SK-N-SH (cell line): ENCODE results near the gene UBXN2A. TPM values are rescaled to one million over a fixed set of nuclear protein-coding genes. Genes with fewer than 3 reads are reported as not detected.
A peak's percentile ranks its signal among the peaks of the same experiment; 100 is the strongest.

Experiments used
- CTCF ChIA-PET: fragments of 300-600, 350-600 bp; formaldehyde crosslinking; extraction: SDS; loops from one replicate; lab custom pipeline; 2021; lab: Yijun Ruan, JAX
- POLR2A ChIA-PET: fragments of 350-600 bp; sonication (Branson Sonifier 250); formaldehyde crosslinking; extraction: SDS; loops from one replicate; lab custom pipeline; 2020; ENCODE audit warnings: antibody characterized with exemption, inconsistent platforms; lab: Yijun Ruan, JAX
- DNase-seq: peaks from one replicate; pipeline ENCODE4 v3.0.0; 2012
- H2AFZ ChIP-seq: fragments of 200-600 bp; sonication (generic); 2 replicates; pipeline ENCODE4 v1.8.1; 2016; ENCODE audit warnings: antibody characterized with exemption, mild to moderate bottlenecking, low read depth
- H3F3A ChIP-seq: fragments of 200-600 bp; sonication (generic); replicated peaks from 2 replicates; pipeline ENCODE3; 2016; ENCODE audit warnings: antibody characterized with exemption, mild to moderate bottlenecking; ENCODE audit not compliant: insufficient read depth
- H3K27ac ChIP-seq, 2 experiments: fragments of 200-500 bp in 1 of 2; fragments of 200-600 bp in 1 of 2; sonication (Bioruptor generic) in 1 of 2; sonication (generic), shearing (Covaris generic) in 1 of 2; 2 replicates each; pipeline versions ENCODE4 v1.5.1 to v1.6.1; 2014 to 2016; ENCODE audit warnings: low read depth in 2 of 2, inconsistent platforms in 1 of 2, low read length in 1 of 2, mild to moderate bottlenecking in 1 of 2, mixed read lengths in 1 of 2
- H3K27me3 ChIP-seq: fragments of 200-600 bp; sonication (generic), shearing (Covaris generic); 2 replicates; pipeline ENCODE4 v1.6.1; 2016; ENCODE audit warnings: mixed run types; ENCODE audit not compliant: insufficient read depth
- H3K36me3 ChIP-seq, 2 experiments: fragments of 200-500 bp in 1 of 2; fragments of 200-600 bp in 1 of 2; sonication (Bioruptor generic) in 1 of 2; sonication (generic) in 1 of 2; replicated peaks in 1 of 2; 2 replicates each; pipeline versions ENCODE3 to v1.5.1; 2014 to 2016; ENCODE audit warnings: low read length in 1 of 2, mild to moderate bottlenecking in 1 of 2; ENCODE audit not compliant: insufficient read depth in 2 of 2, control insufficient read depth in 1 of 2
- H3K4me1 ChIP-seq, 2 experiments: fragments of 200-500 bp in 1 of 2; fragments of 200-600 bp in 1 of 2; sonication (Bioruptor generic) in 1 of 2; sonication (generic), shearing (Covaris generic) in 1 of 2; 2 replicates each; pipeline versions ENCODE4 v1.5.1 to v1.6.1; 2014 to 2016; ENCODE audit warnings: low read depth in 1 of 2, low read length in 1 of 2, mixed run types in 1 of 2; ENCODE audit not compliant: insufficient read depth in 2 of 2, control insufficient read depth in 1 of 2
- H3K4me2 ChIP-seq: fragments of 200-600 bp; sonication (generic), shearing (Covaris generic); 2 replicates; pipeline ENCODE4 v1.6.1; 2017; ENCODE audit warnings: mixed run types
- H3K4me3 ChIP-seq, 2 experiments: fragments of 200-500 bp in 1 of 2; fragments of 200-600 bp in 1 of 2; sonication (Bioruptor generic) in 1 of 2; sonication (generic), shearing (Covaris generic) in 1 of 2; 2 replicates each; pipeline versions ENCODE4 v1.5.1 to v1.8.1; 2014 to 2016; ENCODE audit warnings: low read depth in 2 of 2, inconsistent platforms in 1 of 2, low read length in 1 of 2, mild to moderate bottlenecking in 1 of 2, mixed read lengths in 1 of 2, moderate library complexity in 1 of 2
- H3K79me2 ChIP-seq: fragments of 200-600 bp; sonication (generic); 2 replicates; pipeline ENCODE4 v1.8.1; 2017; ENCODE audit warnings: mild to moderate bottlenecking; ENCODE audit not compliant: insufficient read depth
- H3K9ac ChIP-seq: fragments of 200-600 bp; sonication (generic); 2 replicates; pipeline ENCODE4 v1.6.1; 2017; ENCODE audit warnings: mixed run types
- H3K9me2 ChIP-seq: fragments of 200-600 bp; sonication (generic); 2 replicates; pipeline ENCODE4 v1.6.1; 2017; ENCODE audit warnings: mixed run types
- H3K9me3 ChIP-seq: fragments of 200-600 bp; sonication (generic); 2 replicates; pipeline ENCODE4 v1.6.1; 2017; ENCODE audit warnings: mixed run types, mild to moderate bottlenecking, moderate library complexity
- H4K20me1 ChIP-seq: fragments of 200-600 bp; sonication (generic); 2 replicates; pipeline ENCODE4 v1.6.1; 2017; ENCODE audit warnings: mild to moderate bottlenecking, mixed run types; ENCODE audit not compliant: insufficient read depth
- ELF1 ChIP-seq: IDR thresholded peaks from 2 replicates; pipeline ENCODE4 v1.4.0; 2012
- MEF2A ChIP-seq: IDR thresholded peaks from 2 replicates; pipeline ENCODE4 v1.4.0; 2012; ENCODE audit warnings: low read depth, borderline replicate concordance
- POLR2AphosphoS5 ChIP-seq: IDR thresholded peaks from 2 replicates; pipeline ENCODE4 v1.6.1; 2012; ENCODE audit warnings: low read depth, low read length
- REST ChIP-seq: IDR thresholded peaks from 2 replicates; pipeline ENCODE4 v1.6.1; 2012; ENCODE audit warnings: mild to moderate bottlenecking, low read depth, low read length, moderate library complexity
- RXRA ChIP-seq: IDR thresholded peaks from 2 replicates; pipeline ENCODE4 v1.4.0; 2012; ENCODE audit warnings: low read depth, mild to moderate bottlenecking, borderline replicate concordance
- USF1 ChIP-seq: IDR thresholded peaks from 2 replicates; pipeline ENCODE4 v1.4.0; 2012; ENCODE audit warnings: low read depth, borderline replicate concordance
- USF2 ChIP-seq: fragments of 150-350 bp; IDR thresholded peaks from 2 replicates; pipeline ENCODE4 v1.6.1; 2017; ENCODE audit warnings: antibody characterized with exemption, low read length, low read depth, borderline replicate concordance
- WGBS: methylation state at CpG from one replicate; pipeline ENCODE4 v1.1.6; 2017; ENCODE audit warnings: low lambda C conversion rate; 5-methylcytosine and 5-hydroxymethylcytosine counted together
- polyA plus RNA-seq, 3 experiments: library from polyadenylated mRNA; depleted of rRNA; stranded (reverse); fragments of >200 nt; gene quantifications; 2 replicates each; pipeline ENCODE4 v1.2.3, GENCODE V29; 2012

UBXN2A gene
- polyA plus RNA-seq, 1 of the 3 experiments (the other 2 are of a cell fraction), result 5.8 TPM

- Histone ChIP-seq H3K27me3 (no peaks in the 10 kb centered on the region), H3K9ac (no peak overlapping the region), H3K36me3 (peaks cover 0 to 2% of the 10 kb centered on the region in 2 experiments), H2AFZ (no peak overlapping the region), H3K27ac (no peak overlapping the region), H3K79me2 (no peaks in the 10 kb centered on the region), H3K9me2 (no peaks in the 10 kb centered on the region), H3F3A (no peaks in the 10 kb centered on the region), H3K4me2 (no peak overlapping the region), H4K20me1 (no peaks in the 10 kb centered on the region), H3K4me3 (no peak overlapping the region), H3K9me3 (no peaks in the 10 kb centered on the region), H3K4me1 (peaks cover 3 to 12% of the 10 kb centered on the region in 2 experiments; a peak in 3 of 4 replicates)
- ChIA-PET CTCF (no interaction called here), POLR2A (no interaction called here)
- peak; percentile 41 for DNase-seq
- 94% methylated on average over 8 of the region's 8 CpGs for WGBS
- TF ChIP-seq USF1, result no peak
Measured at GRCh38 chr2:24017711-24018110, 77.4 kb downstream of the UBXN2A start.

- H3K4me1 ChIP-seq, result peaks cover 3 to 12% of the 10 kb centered on the region in 2 experiments; a peak in 3 of 4 replicates
- TF ChIP-seq USF1 (no peak), ELF1 (no peak), USF2 (no peak)
- TF ChIP-seq, all 33 proteins: peak for 0
- Histone ChIP-seq H3F3A (no peaks in the 10 kb centered on the region), H3K79me2 (no peaks in the 10 kb centered on the region), H3K27ac (no peak overlapping the region), H2AFZ (no peak overlapping the region), H3K4me3 (no peak overlapping the region), H4K20me1 (no peaks in the 10 kb centered on the region), H3K9me3 (no peaks in the 10 kb centered on the region), H3K9me2 (no peaks in the 10 kb centered on the region), H3K4me2 (no peak overlapping the region), H3K9ac (no peak overlapping the region), H3K36me3 (peaks cover 0 to 4% of the 10 kb centered on the region in 2 experiments), H3K27me3 (no peaks in the 10 kb centered on the region)
- CTCF ChIA-PET, result no interaction called here
- no peak for DNase-seq
- POLR2A ChIA-PET, result no interaction called here
- WGBS, result 95% methylated on average over 9 of the region's 9 CpGs
Measured at GRCh38 chr2:24018241-24018640, 78.0 kb downstream of the UBXN2A start.

- POLR2A ChIA-PET, result no interaction called here
- 95% methylated on average over 5 of the region's 5 CpGs for whole genome bisulfite sequencing
Measured at GRCh38 chr2:24019729-24020128, 79.5 kb downstream of the UBXN2A start.

More at GRCh38 chr2:24019729-24020128, 79.5 kb downstream of the UBXN2A start:
- no peak for TF ChIP-seq RXRA
- TF ChIP-seq POLR2AphosphoS5, result no peak
- TF ChIP-seq REST, result no peak
- TF ChIP-seq MEF2A, result no peak
- no peak for DNase-seq
- no peaks in the 10 kb centered on the region for H4K20me1 ChIP-seq
- CTCF ChIA-PET, result interaction anchor here (0.7 kb wide), 1 partner anchor 65 kb away, joined by 3 read pairs; the partner anchor contains the start of gene TP53I3
- H3K27me3 ChIP-seq, result no peaks in the 10 kb centered on the region
- H3K4me1 ChIP-seq, result peaks cover 3 to 12% of the 10 kb centered on the region in 2 experiments; a peak in 3 of 4 replicates
- no peaks in the 10 kb centered on the region for H3K9me2 ChIP-seq
- H3K79me2 ChIP-seq, result no peaks in the 10 kb centered on the region
- H3K27ac ChIP-seq, result no peak overlapping the region
- no peak overlapping the region for H3K4me2 ChIP-seq
- H3K36me3 ChIP-seq, result peaks cover 0 to 4% of the 10 kb centered on the region in 2 experiments
- H3F3A ChIP-seq, result no peaks in the 10 kb centered on the region
- H3K9ac ChIP-seq, result no peak overlapping the region
- no peaks in the 10 kb centered on the region for H3K9me3 ChIP-seq
- H3K4me3 ChIP-seq, result no peak overlapping the region
- no peak overlapping the region for H2AFZ ChIP-seq
